Kidney epithelial cell (primary cell): ENCODE results near the gene ADAMTS16. TPM values are rescaled to one million over a fixed set of nuclear protein-coding genes. Genes with fewer than 3 reads are reported as not detected.

Experiments
- DNase-seq: peaks from one replicate; pipeline ENCODE4 v3.0.0-alpha.2; 2010; ENCODE audit warnings: low read depth
- H3K27me3 ChIP-seq: 2 replicates; pipeline ENCODE4 v1.6.0; 2011; ENCODE audit warnings: low read length; ENCODE audit not compliant: control insufficient read depth, insufficient read depth
- H3K36me3 ChIP-seq: 2 replicates; pipeline ENCODE4 v1.5.1; 2011; ENCODE audit warnings: low read length; ENCODE audit not compliant: control insufficient read depth, insufficient read depth
- H3K4me3 ChIP-seq: 2 replicates; pipeline ENCODE4 v1.5.1; 2011; ENCODE audit warnings: low read depth, mild to moderate bottlenecking, control low read depth, low read length
- CTCF ChIP-seq: IDR thresholded peaks from 2 replicates; pipeline ENCODE4 v1.5.1; 2011; ENCODE audit warnings: mild to moderate bottlenecking, moderate library complexity, low read length, control low read depth, inconsistent platforms; ENCODE audit not compliant: insufficient read depth, poor library complexity, severe bottlenecking
- total RNA-seq: library from RNA; depleted of rRNA; stranded (reverse); fragments of >200 nt; gene quantifications from 2 replicates; pipeline ENCODE4 v1.2.3, GENCODE V29; 2015

Gene ADAMTS16
- total RNA-seq, 1 donor from 2014 or later, result 1.8 TPM

GRCh38 chr5:5146530-5147160 lies 6.5 kb downstream of the ADAMTS16 start:
- H3K4me3 ChIP-seq, result no peak overlapping the region
- H3K36me3 ChIP-seq, result no peaks in the 10 kb centered on the region
- no peaks in the 10 kb centered on the region for H3K27me3 ChIP-seq
- no peak for TF ChIP-seq CTCF
- no peak for DNase-seq

GRCh38 chr5:5149154-5149553 lies 9.0 kb downstream of the ADAMTS16 start:
- H3K36me3 ChIP-seq, result no peaks in the 10 kb centered on the region
- no peak overlapping the region for H3K4me3 ChIP-seq
- DNase-seq, result no peak
- no peaks in the 10 kb centered on the region for H3K27me3 ChIP-seq
- TF ChIP-seq CTCF, result no peak

DNA sequence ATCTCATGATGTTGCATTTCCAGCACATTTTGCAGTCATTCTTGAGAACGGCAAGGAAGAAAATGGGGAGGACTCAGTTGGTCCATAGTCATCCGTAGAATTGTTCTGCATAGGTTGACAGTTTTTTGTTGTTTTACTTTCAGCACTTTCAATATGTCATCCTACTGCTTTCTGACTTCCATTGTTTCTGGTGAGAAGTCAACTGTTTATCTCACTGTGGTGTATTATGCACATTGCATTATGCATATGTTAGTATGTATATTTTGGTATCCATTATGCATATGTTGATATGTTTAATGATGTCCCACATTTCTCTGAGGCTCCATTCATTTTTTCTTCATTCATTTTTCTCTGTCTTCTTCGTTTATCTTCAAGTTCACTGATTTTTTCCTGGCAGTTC lies 10.5 kb downstream of the ADAMTS16 start:
- H3K36me3 ChIP-seq, result no peaks in the 10 kb centered on the region
- no peak for TF ChIP-seq CTCF
- DNase-seq, result no peak
- no peaks in the 10 kb centered on the region for H3K27me3 ChIP-seq
- H3K4me3 ChIP-seq, result no peak overlapping the region

- Histone ChIP-seq H3K36me3 (no peaks in the 10 kb centered on the region), H3K4me3 (no peak overlapping the region), H3K27me3 (no peaks in the 10 kb centered on the region)
- DNase-seq, result no peak
- TF ChIP-seq CTCF, result no peak
Measured at GRCh38 chr5:5154733-5155132, 14.6 kb downstream of the ADAMTS16 start.

GRCh38 chr5:5155617-5156016 lies 15.5 kb downstream of the ADAMTS16 start:
- H3K27me3 ChIP-seq, result no peaks in the 10 kb centered on the region
- no peak for DNase-seq
- TF ChIP-seq CTCF, result no peak
- H3K36me3 ChIP-seq, result no peaks in the 10 kb centered on the region
- H3K4me3 ChIP-seq, result no peak overlapping the region

DNA sequence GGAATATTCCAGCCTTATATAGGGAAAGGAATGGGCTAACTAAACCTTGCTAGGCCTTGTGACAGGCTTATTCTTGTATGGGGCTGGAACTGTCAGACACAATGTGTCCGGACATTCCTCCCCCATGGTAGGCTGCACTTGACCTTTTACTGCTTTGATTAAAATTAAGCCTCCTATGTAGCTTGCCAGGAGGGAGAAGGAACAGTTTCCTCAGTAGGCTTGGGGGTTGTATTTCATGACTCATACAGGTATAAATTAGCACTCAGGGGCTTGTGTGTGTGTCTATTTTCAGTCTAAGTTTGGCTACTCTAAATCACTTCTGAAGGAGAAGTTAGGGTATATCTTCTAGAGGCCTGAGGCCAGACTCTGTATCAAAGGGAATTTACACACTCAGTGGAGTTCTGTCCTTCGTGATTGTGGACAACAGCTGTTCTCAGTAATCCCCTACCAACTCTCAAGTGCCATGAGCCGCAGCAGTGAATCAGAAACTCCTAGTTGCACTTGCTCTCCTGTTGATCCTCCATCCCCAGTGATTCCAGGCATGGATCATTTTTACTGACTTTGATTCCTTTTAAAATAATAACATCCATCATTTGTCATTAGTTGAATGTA lies 16.4 kb downstream of the ADAMTS16 start:
- no peak for TF ChIP-seq CTCF
- Histone ChIP-seq H3K36me3 (no peaks in the 10 kb centered on the region), H3K27me3 (no peaks in the 10 kb centered on the region), H3K4me3 (no peak overlapping the region)
- DNase-seq, result no peak
